ENCODE data around the gene SEMA3F. TPM values are rescaled to one million over a fixed set of nuclear protein-coding genes. Genes with fewer than 3 reads are reported as not detected.

Gene SEMA3F
- total and polyA plus RNA-seq, 2 of the 4 experiments (the other 2 are of a cell fraction), result 7.3 to 23.3 TPM

- no peak overlapping the region for H4K91ac ChIP-seq (ENCODE audit: insufficient read depth, low read depth, low read length)
- H4K8ac ChIP-seq (ENCODE audit: low read depth in 2 of 2, low read length in 2 of 2), result no peak overlapping the region
- H3K4me1 ChIP-seq (ENCODE audit: control insufficient read depth, insufficient read depth, low read length), result no peaks in the 10 kb centered on the region
- no peak overlapping the region for H3K14ac ChIP-seq (replicated peaks; ENCODE audit: low read depth, low read length)
- no peak overlapping the region for H4K5ac ChIP-seq (ENCODE audit: low read depth, low read length)
- H3K9ac ChIP-seq (ENCODE audit: low read depth, low read length), result no peak overlapping the region
- ChIA-PET CTCF (interaction anchor here (0.6 to 3.0 kb wide), 7 partner anchors 15 to 134 kb away, joined by 3 to 22 read pairs (median 4); partner anchors contain the start of gene TUSC2), POLR2A (ENCODE audit: unreplicated experiment) (interaction anchor here (0.5 kb wide), 1 partner anchor 49 kb away, joined by 3 read pairs; no protein-coding TSS in a partner anchor)
- no peaks in the 10 kb centered on the region for H3K79me1 ChIP-seq (ENCODE audit: low read depth in 1 of 2, low read length in 2 of 2)
- intact Hi-C loops (cut with micrococcal nuclease), result loop anchor here (1.0 kb wide), 1 partner anchor 130 kb away; no protein-coding TSS in a partner anchor
- H2BK20ac ChIP-seq (ENCODE audit: low read depth, low read length), result no peak overlapping the region
- no peak overlapping the region for H2BK120ac ChIP-seq (ENCODE audit: low read depth, low read length)
- H2BK5ac ChIP-seq (ENCODE audit: low read depth, low read length, poor library complexity, severe bottlenecking), result no peak overlapping the region
- no peak overlapping the region for H3K4ac ChIP-seq (ENCODE audit: low read depth, low read length)
- in situ Hi-C loops (cut with MboI; ENCODE audit: low sequenced_read_pairs), result loop anchor here (5.0 kb wide), 2 partner anchors 33 to 78 kb away; no protein-coding TSS in a partner anchor
- DNase-seq (peak; percentile 50), ATAC-seq (ENCODE audit: low read depth) (peak; percentile 84)
- H3K9me1 ChIP-seq (ENCODE audit: insufficient read depth, low read length), result no peaks in the 10 kb centered on the region
- peak overlapping the region; percentile 88 for H2AFZ ChIP-seq (replicated peaks; ENCODE audit: low read length, poor library complexity)
- dilution Hi-C loops (cut with HindIII; ENCODE audit: low sequenced_read_pairs, unreplicated experiment), result no loop called here
- H3K36me3 ChIP-seq (ENCODE audit: control insufficient read depth, insufficient read depth, low read length), result no peaks in the 10 kb centered on the region
- H3K18ac ChIP-seq (ENCODE audit: low read depth, low read length), result no peak overlapping the region
- no peak overlapping the region for H3K27ac ChIP-seq (ENCODE audit: insufficient read depth, low read length)
- BruUV-seq (replicated peaks), result no TSS peak
- peak overlapping the region; percentile 81 for H3K4me2 ChIP-seq (ENCODE audit: low read depth, low read length)
- H2BK15ac ChIP-seq (ENCODE audit: low read depth, low read length), result no peak overlapping the region
- H2AK9ac ChIP-seq (replicated peaks; ENCODE audit: low read depth, low read length, poor library complexity), result peak overlapping the region; percentile 42
- H3K27me3 ChIP-seq (ENCODE audit: control insufficient read depth, insufficient read depth, low read length), result peaks cover 29% of the 10 kb centered on the region
- peaks cover 4% of the 10 kb centered on the region; the same call in 1 of the 2 replicates for H4K20me1 ChIP-seq (ENCODE audit: insufficient read depth, low read length)
- no peak overlapping the region for H3K56ac ChIP-seq (ENCODE audit: extremely low read depth, insufficient read depth, low read length)
- WGBS, 2 experiments (ENCODE audit: extremely low coverage in 2 of 2, insufficient read length in 1 of 2), result 13% methylated on average over 52 of the region's 70 CpGs; no CpG with 5 or more reads in 1 of the 2 experiments
- peak overlapping the region; percentile 1; the same call in 1 of the 2 replicates for H3K4me3 ChIP-seq (ENCODE audit: insufficient read depth, low read depth, low read length)
- H2AK5ac ChIP-seq (ENCODE audit: low read depth, low read length), result peak overlapping the region; percentile 64; the same call in 1 of the 2 replicates
- H3K9me3 ChIP-seq (ENCODE audit: control insufficient read depth, insufficient read depth, low read length), result no peaks in the 10 kb centered on the region
- no peak overlapping the region for H3K23ac ChIP-seq (ENCODE audit: low read depth, low read length)
- TF ChIP-seq SMC3 (IDR thresholded peaks at IDR 0.05; ENCODE audit: low read depth, low read length) (peak; percentile 95), RFX5 (IDR thresholded peaks at IDR 0.05; ENCODE audit: low read depth, low read length) (no peak), BHLHE40 (IDR thresholded peaks at IDR 0.05; ENCODE audit: low read depth, low read length) (no peak), CTCF (conservative IDR thresholded peaks at IDR 0.05; ENCODE audit: low read depth, low read length) (peak; percentile 89), MAZ (IDR thresholded peaks at IDR 0.05; ENCODE audit: borderline replicate concordance, low read depth, low read length) (peak; percentile 70; the same call in 1 of the 2 replicates), RCOR1 (IDR thresholded peaks at IDR 0.05; ENCODE audit: insufficient replicate concordance, low read length) (no peak), FOS (IDR thresholded peaks at IDR 0.05; ENCODE audit: low read depth, low read length) (no peak), CEBPB (IDR thresholded peaks at IDR 0.05; ENCODE audit: low read depth, low read length) (no peak), NFE2L2 (IDR thresholded peaks at IDR 0.05; ENCODE audit: low read depth, low read length) (no peak), POLR2A (IDR thresholded peaks at IDR 0.05; ENCODE audit: low read depth, low read length) (no peak), MAFK (IDR thresholded peaks at IDR 0.05; ENCODE audit: low read depth, low read length) (no peak), RAD21 (IDR thresholded peaks at IDR 0.05; ENCODE audit: low read length) (peak; percentile 91)
- TF ChIP-seq, protein P1, sequence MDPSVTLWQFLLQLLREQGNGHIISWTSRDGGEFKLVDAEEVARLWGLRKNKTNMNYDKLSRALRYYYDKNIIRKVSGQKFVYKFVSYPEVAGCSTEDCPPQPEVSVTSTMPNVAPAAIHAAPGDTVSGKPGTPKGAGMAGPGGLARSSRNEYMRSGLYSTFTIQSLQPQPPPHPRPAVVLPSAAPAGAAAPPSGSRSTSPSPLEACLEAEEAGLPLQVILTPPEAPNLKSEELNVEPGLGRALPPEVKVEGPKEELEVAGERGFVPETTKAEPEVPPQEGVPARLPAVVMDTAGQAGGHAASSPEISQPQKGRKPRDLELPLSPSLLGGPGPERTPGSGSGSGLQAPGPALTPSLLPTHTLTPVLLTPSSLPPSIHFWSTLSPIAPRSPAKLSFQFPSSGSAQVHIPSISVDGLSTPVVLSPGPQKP (IDR thresholded peaks at IDR 0.05; ENCODE audit: borderline replicate concordance, low read depth, low read length), result no peak
- TF ChIP-seq, protein P2, sequence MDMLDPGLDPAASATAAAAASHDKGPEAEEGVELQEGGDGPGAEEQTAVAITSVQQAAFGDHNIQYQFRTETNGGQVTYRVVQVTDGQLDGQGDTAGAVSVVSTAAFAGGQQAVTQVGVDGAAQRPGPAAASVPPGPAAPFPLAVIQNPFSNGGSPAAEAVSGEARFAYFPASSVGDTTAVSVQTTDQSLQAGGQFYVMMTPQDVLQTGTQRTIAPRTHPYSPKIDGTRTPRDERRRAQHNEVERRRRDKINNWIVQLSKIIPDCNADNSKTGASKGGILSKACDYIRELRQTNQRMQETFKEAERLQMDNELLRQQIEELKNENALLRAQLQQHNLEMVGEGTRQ (IDR thresholded peaks at IDR 0.05; ENCODE audit: low read depth, low read length), result no peak
Measured at GRCh38 chr3:50194128-50194902, 39.2 kb downstream of the SEMA3F start.
